CD4-positive, alpha-beta T cell (primary cell): ENCODE data around the gene PDZRN4. TPM values are rescaled to one million over a fixed set of nuclear protein-coding genes. Genes with fewer than 3 reads are reported as not detected.

ENCODE experiments used
- ATAC-seq: fragments of 200-7000 bp; cut with Tn5 transposase; one replicate; pipeline ENCODE4 v1.10.0; 2022; ENCODE audit warnings: mild to moderate bottlenecking; ENCODE audit not compliant: poor library complexity
- CTCF ChIA-PET: fragments of 350-600 bp; sonication (Branson Sonifier 250); formaldehyde crosslinking; loops from one replicate; lab custom pipeline; 2021; ENCODE audit warnings: antibody characterized with exemption, inconsistent platforms; lab: Charles Lee
- POLR2A ChIA-PET: fragments of 350-600 bp; sonication (Branson Sonifier 250); formaldehyde crosslinking; loops from one replicate; lab custom pipeline; 2021; ENCODE audit warnings: antibody characterized with exemption, inconsistent platforms; lab: Charles Lee
- DNase-seq, 14 experiments: peaks; one replicate each; pipeline ENCODE4 v3.0.0-alpha.2; 2013 to 2020; ENCODE audit warnings: mixed read lengths in 2 of 14
- H3K27ac ChIP-seq, 2 donors: one replicate each; pipeline versions ENCODE4 v1.5.1 to v1.7.0; 2013; ENCODE audit warnings: low read length in 2 of 2, low read depth in 1 of 2, mild to moderate bottlenecking in 1 of 2
- H3K27me3 ChIP-seq, 2 experiments: 1 replicate in 1 of 2; 2 replicates in 1 of 2; pipeline versions ENCODE4 v1.6.1 to v1.7.0; 2013; ENCODE audit warnings: low read length in 2 of 2, control low read depth in 1 of 2, mild to moderate bottlenecking in 1 of 2, moderate library complexity in 1 of 2; ENCODE audit not compliant: insufficient read depth in 2 of 2, control insufficient read depth in 1 of 2
- H3K36me3 ChIP-seq: one replicate; pipeline ENCODE4 v1.6.1; 2013; ENCODE audit warnings: low read length, control low read depth; ENCODE audit not compliant: insufficient read depth
- H3K4me1 ChIP-seq: one replicate; pipeline ENCODE4 v1.6.1; 2013; ENCODE audit warnings: low read length, control low read depth; ENCODE audit not compliant: insufficient read depth
- H3K4me3 ChIP-seq: one replicate; pipeline ENCODE4 v1.5.1; 2013; ENCODE audit warnings: mild to moderate bottlenecking, low read length, moderate library complexity
- H3K9me3 ChIP-seq, 2 experiments: 1 replicate in 1 of 2; 2 replicates in 1 of 2; pipeline versions ENCODE4 v1.6.1 to v1.7.0; 2013; ENCODE audit warnings: low read length in 2 of 2, mild to moderate bottlenecking in 2 of 2, control low read depth in 1 of 2, moderate library complexity in 1 of 2; ENCODE audit not compliant: control insufficient read depth in 1 of 2, insufficient read depth in 1 of 2
- H3K27ac Mint-ChIP-seq: one replicate; pipeline ENCODE4 v1.8.0; 2020; ENCODE audit warnings: mixed read lengths
- H3K27me3 Mint-ChIP-seq: one replicate; pipeline ENCODE4 v1.8.0; 2021; ENCODE audit warnings: mixed read lengths
- H3K36me3 Mint-ChIP-seq: one replicate; pipeline ENCODE4 v1.8.0; 2021; ENCODE audit warnings: low read depth, mixed read lengths
- H3K4me1 Mint-ChIP-seq: one replicate; pipeline ENCODE4 v1.8.0; 2021; ENCODE audit warnings: low read depth, mixed read lengths
- H3K4me3 Mint-ChIP-seq: one replicate; pipeline ENCODE4 v1.8.0; 2020; ENCODE audit warnings: mild to moderate bottlenecking, mixed read lengths
- H3K9me3 Mint-ChIP-seq: one replicate; pipeline ENCODE4 v1.8.0; 2020; ENCODE audit warnings: mixed read lengths
- CTCF ChIP-seq: fragments of 200-600 bp; IDR thresholded peaks from one replicate; pipeline ENCODE4 v1.8.0; 2022; ENCODE audit warnings: antibody characterized with exemption, mild to moderate bottlenecking
- intact Hi-C, 2 experiments: fragments of 100-400 bp; cut with DNase I in 1 of 2; cut with micrococcal nuclease in 1 of 2; formaldehyde crosslinking; loops; one replicate each; pipeline versions ENCODE4 v1.15.1 to v1.9.0; 2023 to 2025; cut with DNase I, micrococcal nuclease
- total RNA-seq, 174 experiments: library from RNA in 2 of 174; stranded (reverse) in 2 of 174; gene quantifications; one replicate each; pipeline ENCODE4 v1.2.3 and lab custom pipeline; 2021 to 2026

PDZRN4 gene
- total RNA-seq, 2 experiments from 2014 or later: not detected

GRCh38 chr12:41509271-41510055 is 321.3 kb downstream of the PDZRN4 start:
- no peaks in the 10 kb centered on the region for H3K36me3 Mint-ChIP-seq
- intact Hi-C loops: no loop called here
- H3K27ac Mint-ChIP-seq: no peak overlapping the region
- H3K4me3 Mint-ChIP-seq: no peak overlapping the region
- ChIA-PET POLR2A (no interaction called here), CTCF (no interaction called here)
- peaks cover 5% of the 10 kb centered on the region for H3K27me3 Mint-ChIP-seq
- no peaks in the 10 kb centered on the region for H3K4me1 ChIP-seq
- H3K4me1 Mint-ChIP-seq: no peaks in the 10 kb centered on the region
- no peaks in the 10 kb centered on the region for H3K9me3 ChIP-seq
- DNase-seq: no peak
- H3K27ac ChIP-seq: no peak overlapping the region
- no peak for ATAC-seq
- no peak overlapping the region for H3K4me3 ChIP-seq
- no peaks in the 10 kb centered on the region for H3K36me3 ChIP-seq
- TF ChIP-seq CTCF: no peak
- no peaks in the 10 kb centered on the region for H3K27me3 ChIP-seq
- H3K9me3 Mint-ChIP-seq: no peaks in the 10 kb centered on the region

GRCh38 chr12:41510470-41510869 is 322.4 kb downstream of the PDZRN4 start:
- intact Hi-C loops: no loop called here
- POLR2A ChIA-PET: interaction anchor here (1.4 kb wide), 1 partner anchor 17 kb away, joined by 3 read pairs; no protein-coding TSS in a partner anchor
- no peak overlapping the region for H3K27ac ChIP-seq
- Mint-ChIP-seq H3K27me3 (peaks cover 5% of the 10 kb centered on the region), H3K9me3 (no peaks in the 10 kb centered on the region), H3K27ac (no peak overlapping the region), H3K4me1 (no peaks in the 10 kb centered on the region), H3K36me3 (no peaks in the 10 kb centered on the region), H3K4me3 (no peak overlapping the region)
- H3K36me3 ChIP-seq: no peaks in the 10 kb centered on the region
- no peaks in the 10 kb centered on the region for H3K27me3 ChIP-seq
- no peak overlapping the region for H3K4me3 ChIP-seq
- CTCF ChIA-PET: interaction anchor here (0.6 kb wide), 1 partner anchor 730 kb away, joined by 3 read pairs; no protein-coding TSS in a partner anchor
- no peaks in the 10 kb centered on the region for H3K4me1 ChIP-seq
- ATAC-seq (no peak), DNase-seq (no peak)
- no peak for TF ChIP-seq CTCF
- no peaks in the 10 kb centered on the region for H3K9me3 ChIP-seq

GRCh38 chr12:41511247-41511646 is 323.1 kb downstream of the PDZRN4 start:
- intact Hi-C loops: no loop called here
- Mint-ChIP-seq H3K4me3 (no peak overlapping the region), H3K27ac (no peak overlapping the region), H3K4me1 (no peaks in the 10 kb centered on the region), H3K27me3 (peaks cover 5% of the 10 kb centered on the region), H3K36me3 (no peaks in the 10 kb centered on the region), H3K9me3 (no peaks in the 10 kb centered on the region)
- CTCF ChIA-PET: interaction anchor here (0.6 kb wide), 1 partner anchor 731 kb away, joined by 3 read pairs; no protein-coding TSS in a partner anchor
- no peak for TF ChIP-seq CTCF
- Histone ChIP-seq H3K9me3 (no peaks in the 10 kb centered on the region), H3K4me1 (no peaks in the 10 kb centered on the region), H3K27ac (no peak overlapping the region), H3K36me3 (no peaks in the 10 kb centered on the region), H3K27me3 (no peaks in the 10 kb centered on the region), H3K4me3 (no peak overlapping the region)
- POLR2A ChIA-PET: interaction anchor here (1.4 kb wide), 1 partner anchor 18 kb away, joined by 3 read pairs; no protein-coding TSS in a partner anchor
- ATAC-seq: no peak
- DNase-seq: no peak
